Neural progenitor cell (in vitro differentiated cells): ENCODE results near the gene VEPH1. TPM values are rescaled to one million over a fixed set of nuclear protein-coding genes. Genes with fewer than 3 reads are reported as not detected.

ENCODE experiments used
- DNase-seq: peaks from one replicate; pipeline ENCODE4 v3.0.0-alpha.2; 2016; ENCODE audit warnings: low spot score
- H2AFZ ChIP-seq: fragments of 200-600 bp; sonication (generic); replicated peaks from 2 replicates; pipeline ENCODE4 v1.6.1; 2016; ENCODE audit warnings: antibody characterized with exemption
- H3F3A ChIP-seq: fragments of 200-600 bp; sonication (generic); 2 replicates; pipeline ENCODE4 v1.6.1; 2016; ENCODE audit warnings: antibody characterized with exemption, low read depth
- H3K27ac ChIP-seq: fragments of 200-600 bp; sonication (generic); 2 replicates; pipeline ENCODE4 v1.5.1; 2016; ENCODE audit warnings: mild to moderate bottlenecking
- H3K27me3 ChIP-seq: fragments of 200-600 bp; sonication (generic); 2 replicates; pipeline ENCODE4 v1.6.1; 2016; ENCODE audit warnings: mild to moderate bottlenecking, moderate library complexity
- H3K36me3 ChIP-seq: fragments of 200-600 bp; sonication (generic); 2 replicates; pipeline ENCODE4 v1.5.1; 2016
- H3K4me1 ChIP-seq: fragments of 200-600 bp; sonication (generic); 2 replicates; pipeline ENCODE4 v1.6.1; 2016; ENCODE audit warnings: mixed run types
- H3K4me2 ChIP-seq: fragments of 200-600 bp; sonication (generic); 2 replicates; pipeline ENCODE4 v1.6.1; 2016
- H3K4me3 ChIP-seq: fragments of 200-600 bp; sonication (generic); 2 replicates; pipeline ENCODE4 v1.5.1; 2016
- H3K79me2 ChIP-seq: fragments of 200-600 bp; sonication (generic); 2 replicates; pipeline ENCODE4 v1.6.1; 2016; ENCODE audit warnings: low read depth
- H3K9ac ChIP-seq: fragments of 200-600 bp; sonication (generic); 2 replicates; pipeline ENCODE4 v1.6.1; 2016
- H3K9me3 ChIP-seq: fragments of 200-600 bp; sonication (generic); 2 replicates; pipeline ENCODE4 v1.5.1; 2016; ENCODE audit warnings: low read depth
- H4K20me1 ChIP-seq: fragments of 200-600 bp; sonication (generic); 2 replicates; pipeline ENCODE4 v1.6.1; 2016; ENCODE audit warnings: low read depth
- H3K27ac Mint-ChIP-seq: 3 replicates; pipeline ENCODE4 v1.8.0; 2021; ENCODE audit warnings: mixed read lengths
- H3K27me3 Mint-ChIP-seq: 2 replicates; pipeline ENCODE4 v1.8.0; 2022; ENCODE audit warnings: low read depth, mild to moderate bottlenecking, inconsistent platforms, moderate library complexity, mixed read lengths; ENCODE audit not compliant: insufficient read depth
- H3K36me3 Mint-ChIP-seq: 3 replicates; pipeline ENCODE4 v1.8.0; 2021; ENCODE audit warnings: mixed read lengths
- H3K4me1 Mint-ChIP-seq: 3 replicates; pipeline ENCODE4 v1.8.0; 2021; ENCODE audit warnings: mixed read lengths
- H3K4me3 Mint-ChIP-seq: 3 replicates; pipeline ENCODE4 v1.8.0; 2021; ENCODE audit warnings: mild to moderate bottlenecking, moderate library complexity, mixed read lengths
- H3K9me3 Mint-ChIP-seq: 3 replicates; pipeline ENCODE4 v1.8.0; 2020; ENCODE audit warnings: mixed read lengths
- CTCF ChIP-seq: fragments of 200-600 bp; sonication (generic); IDR thresholded peaks from 2 replicates; pipeline ENCODE4 v1.5.1; 2017; ENCODE audit warnings: antibody characterized with exemption, mild to moderate bottlenecking
- EZH2 ChIP-seq: fragments of 200-600 bp; sonication (generic); IDR thresholded peaks from 2 replicates; pipeline ENCODE4 v1.6.1; 2017; ENCODE audit warnings: antibody characterized with exemption, mild to moderate bottlenecking, moderate library complexity
- EZH2phosphoT487 ChIP-seq: fragments of 200-600 bp; sonication (generic); IDR thresholded peaks from 2 replicates; pipeline ENCODE4 v1.6.1; 2017; ENCODE audit warnings: antibody characterized with exemption
- total RNA-seq: library from RNA; depleted of rRNA; stranded (reverse); fragments of >200 nt; gene quantifications from 2 replicates; pipeline ENCODE4 v1.2.3, GENCODE V29; 2015; ENCODE audit warnings: low replicate concordance

Gene VEPH1
- total RNA-seq, 1 donor from 2014 or later, result not detected

DNA sequence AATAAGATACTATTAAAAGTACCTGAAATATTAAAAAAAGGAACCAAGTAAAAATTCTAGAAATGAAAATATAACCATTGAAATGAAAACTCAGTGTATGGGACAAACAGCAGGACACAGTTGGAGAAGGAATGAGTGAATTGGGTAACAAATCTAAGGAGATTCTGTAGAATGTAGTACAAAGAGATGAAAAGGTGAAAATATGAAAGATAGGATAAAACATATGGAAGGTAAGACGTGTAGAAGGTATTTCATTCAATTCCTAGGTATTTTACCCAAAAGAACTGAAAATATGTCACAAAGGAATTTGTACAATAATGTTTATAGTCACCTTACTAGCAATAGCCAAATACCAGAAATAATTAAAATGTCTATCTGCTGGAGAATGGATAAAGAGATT is 260.4 kb downstream of the VEPH1 start:
- no peaks in the 10 kb centered on the region for H3K36me3 ChIP-seq
- no peaks in the 10 kb centered on the region for H3K27me3 ChIP-seq
- Mint-ChIP-seq H3K4me3 (no peak overlapping the region), H3K27me3 (peaks cover 3% of the 10 kb centered on the region), H3K4me1 (peaks cover 12% of the 10 kb centered on the region), H3K36me3 (peaks cover 7% of the 10 kb centered on the region), H3K9me3 (no peaks in the 10 kb centered on the region), H3K27ac (no peak overlapping the region)
- H4K20me1 ChIP-seq, result no peaks in the 10 kb centered on the region
- no peaks in the 10 kb centered on the region for H3K9me3 ChIP-seq
- TF ChIP-seq CTCF, result no peak
- no peak overlapping the region for H3K4me3 ChIP-seq
- H3F3A ChIP-seq, result no peaks in the 10 kb centered on the region
- DNase-seq, result no peak
- no peak overlapping the region for H3K27ac ChIP-seq
- H3K79me2 ChIP-seq, result no peaks in the 10 kb centered on the region
- H3K4me1 ChIP-seq, result no peaks in the 10 kb centered on the region
- H3K4me2 ChIP-seq, result no peak overlapping the region
- no peak overlapping the region for H3K9ac ChIP-seq
- no peak overlapping the region for H2AFZ ChIP-seq

GRCh38 chr3:157241599-157241998 is 261.6 kb downstream of the VEPH1 start:
- Histone ChIP-seq H3K79me2 (no peaks in the 10 kb centered on the region), H3K27me3 (no peaks in the 10 kb centered on the region), H3K9ac (no peak overlapping the region), H2AFZ (no peak overlapping the region), H3K9me3 (no peaks in the 10 kb centered on the region), H3K4me2 (no peak overlapping the region), H3K36me3 (no peaks in the 10 kb centered on the region), H4K20me1 (no peaks in the 10 kb centered on the region), H3K4me3 (no peak overlapping the region), H3K27ac (no peak overlapping the region), H3K4me1 (no peaks in the 10 kb centered on the region), H3F3A (no peaks in the 10 kb centered on the region)
- Mint-ChIP-seq H3K9me3 (no peaks in the 10 kb centered on the region), H3K27ac (no peak overlapping the region), H3K27me3 (peaks cover 3% of the 10 kb centered on the region), H3K4me1 (peaks cover 6% of the 10 kb centered on the region), H3K4me3 (no peak overlapping the region), H3K36me3 (peaks cover 7% of the 10 kb centered on the region)
- no peak for DNase-seq
- TF ChIP-seq CTCF (no peak), EZH2phosphoT487 (no peak), EZH2 (no peak)

DNA sequence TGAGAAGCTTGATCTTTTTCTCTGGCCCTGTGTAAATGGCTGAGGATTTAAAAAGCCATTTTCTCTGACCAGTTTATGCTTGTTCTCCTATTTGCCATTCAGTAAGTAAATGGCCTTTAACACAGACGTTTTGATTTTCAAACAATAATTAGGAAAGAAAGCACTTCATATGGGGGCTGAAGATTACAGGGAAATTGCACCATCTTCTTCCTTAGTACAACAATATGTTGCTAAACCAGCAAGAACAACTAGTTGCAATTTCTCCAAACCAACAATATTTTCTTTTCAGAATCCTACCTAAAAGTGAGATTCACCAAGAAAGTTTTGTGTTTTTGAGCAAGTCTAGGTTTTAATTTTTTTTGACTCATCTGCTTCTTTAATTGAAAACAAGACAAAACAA is 262.8 kb downstream of the VEPH1 start:
- H3F3A ChIP-seq, result no peaks in the 10 kb centered on the region
- no peak for DNase-seq
- TF ChIP-seq CTCF (no peak), EZH2phosphoT487 (no peak), EZH2 (no peak)
- H3K4me2 ChIP-seq, result no peak overlapping the region
- no peak overlapping the region for H3K9ac ChIP-seq
- H3K36me3 Mint-ChIP-seq, result peaks cover 7% of the 10 kb centered on the region
- H3K36me3 ChIP-seq, result no peaks in the 10 kb centered on the region
- H3K27ac Mint-ChIP-seq, result no peak overlapping the region
- no peaks in the 10 kb centered on the region for H4K20me1 ChIP-seq
- no peak overlapping the region for H3K27ac ChIP-seq
- H3K4me1 ChIP-seq, result no peaks in the 10 kb centered on the region
- H3K79me2 ChIP-seq, result no peaks in the 10 kb centered on the region
- H3K27me3 Mint-ChIP-seq, result peaks cover 3% of the 10 kb centered on the region
- no peak overlapping the region for H3K4me3 Mint-ChIP-seq
- H3K4me3 ChIP-seq, result no peak overlapping the region
- no peaks in the 10 kb centered on the region for H3K9me3 ChIP-seq
- peaks cover 6% of the 10 kb centered on the region for H3K4me1 Mint-ChIP-seq
- H2AFZ ChIP-seq, result no peak overlapping the region
- no peaks in the 10 kb centered on the region for H3K27me3 ChIP-seq
- H3K9me3 Mint-ChIP-seq, result no peaks in the 10 kb centered on the region
